ENCODE measurements around the gene RFX8. TPM values are rescaled to one million over a fixed set of nuclear protein-coding genes. Genes with fewer than 3 reads are reported as not detected.

RFX8 gene
- total and polyA plus RNA-seq, 9 of the 15 experiments (the other 6 are each of a cell fraction or from before 2014, with no cell fraction given), result not detected

GRCh38 chr2:101431486-101431885, 43.4 kb downstream of the RFX8 start (continued):
- TF ChIP-seq ZNF318 (IDR thresholded peaks at IDR 0.05; ENCODE audit: borderline replicate concordance in 1 of 2, low read depth in 1 of 2) (no peak), SMARCA4 (IDR thresholded peaks at IDR 0.05) (no peak), MCM5 (IDR thresholded peaks at IDR 0.05; ENCODE audit: low read depth) (no peak), PPARD (CRISPR knock-in tag; IDR thresholded peaks at IDR 0.05) (no peak), ZBTB12 (CRISPR knock-in tag; IDR thresholded peaks at IDR 0.05) (no peak), MLLT1 (IDR thresholded peaks at IDR 0.05) (no peak)

Data from K562 (cell line).